Measurements from ENCODE around the gene MRPS6.

Gene MRPS6

GRCh38 chr21:34135330-34135729 lies 62.0 kb downstream of the MRPS6 start:
- no peak for DNase-seq

- no peak for DNase-seq
Observed at GRCh38 chr21:34141373-34141772, 68.0 kb downstream of the MRPS6 start.

GRCh38 chr21:34143685-34144182 lies 70.4 kb downstream of the MRPS6 start:
- DNase-seq: no peak

- DNase-seq: no peak
Observed at GRCh38 chr21:34144224-34144623, 70.8 kb downstream of the MRPS6 start.

- no peak for DNase-seq
Observed at GRCh38 chr21:34147792-34148418, 74.5 kb downstream of the MRPS6 start.

GRCh38 chr21:34148419-34148804 lies 75.0 kb downstream of the MRPS6 start:
- DNase-seq: no peak

GRCh38 chr21:34148826-34149558 lies 75.6 kb downstream of the MRPS6 start:
- no peak for DNase-seq

GRCh38 chr21:34152500-34152899 lies 79.1 kb downstream of the MRPS6 start:
- DNase-seq: no peak

- DNase-seq: no peak
Observed at GRCh38 chr21:34154878-34155277, 81.5 kb downstream of the MRPS6 start.

GRCh38 chr21:34156957-34157356 lies 83.6 kb downstream of the MRPS6 start:
- no peak for DNase-seq

GRCh38 chr21:34157521-34157920 lies 84.1 kb downstream of the MRPS6 start:
- DNase-seq: no peak

GRCh38 chr21:34158866-34159835 lies 85.8 kb downstream of the MRPS6 start:
- DNase-seq: no peak

- DNase-seq: no peak
Observed at GRCh38 chr21:34166468-34166867, 93.1 kb downstream of the MRPS6 start.

- DNase-seq: no peak
Observed at GRCh38 chr21:34170886-34171285, 97.5 kb downstream of the MRPS6 start.

GRCh38 chr21:34174470-34174869 lies 101.1 kb downstream of the MRPS6 start:
- no peak for DNase-seq

GRCh38 chr21:34176448-34176847 lies 103.1 kb downstream of the MRPS6 start:
- DNase-seq: no peak

GRCh38 chr21:34177919-34178567 lies 104.7 kb downstream of the MRPS6 start:
- DNase-seq: no peak

- DNase-seq: no peak
Observed at GRCh38 chr21:34179204-34179935, 106.0 kb downstream of the MRPS6 start.

GRCh38 chr21:34180407-34180806 lies 107.0 kb downstream of the MRPS6 start:
- DNase-seq: no peak

- no peak for DNase-seq
Observed at GRCh38 chr21:34180826-34181359, 107.5 kb downstream of the MRPS6 start.

GRCh38 chr21:34181431-34182039 lies 108.2 kb downstream of the MRPS6 start:
- DNase-seq: no peak

All from stimulated activated CD8-positive, alpha-beta memory T cell treated with anti-CD3 and anti-CD28 coated beads, Interleukin-4, amount 100 ng/mL, for 48 hours (primary cell).